Skeletal muscle tissue (tissue), 4 donors: Measurements from ENCODE around the gene TUB. TPM values are rescaled to one million over a fixed set of nuclear protein-coding genes. Genes with fewer than 3 reads are reported as not detected.

Experiments used
- H3K27ac ChIP-seq: one replicate; pipeline ENCODE4 v1.7.0; 2013; ENCODE audit warnings: mild to moderate bottlenecking, low read depth, low read length, inconsistent platforms
- H3K27me3 ChIP-seq, 3 donors: one replicate each; pipeline ENCODE4 v1.7.0; 2013; ENCODE audit warnings: low read length in 3 of 3; ENCODE audit not compliant: control insufficient read depth in 3 of 3, insufficient read depth in 3 of 3
- H3K36me3 ChIP-seq, 3 donors: one replicate each; pipeline ENCODE4 v1.7.0; 2013; ENCODE audit warnings: low read length in 3 of 3; ENCODE audit not compliant: control insufficient read depth in 3 of 3, insufficient read depth in 3 of 3
- H3K4me1 ChIP-seq, 3 donors: one replicate each; pipeline ENCODE4 v1.7.0; 2013; ENCODE audit warnings: low read length in 3 of 3, mild to moderate bottlenecking in 3 of 3; ENCODE audit not compliant: control insufficient read depth in 3 of 3, insufficient read depth in 3 of 3
- H3K4me3 ChIP-seq, 3 donors: one replicate each; pipeline ENCODE4 v1.7.0; 2013; ENCODE audit warnings: low read length in 3 of 3
- H3K9ac ChIP-seq, 3 donors: one replicate each; pipeline ENCODE4 v1.7.0; 2013; ENCODE audit warnings: low read length in 3 of 3, mild to moderate bottlenecking in 3 of 3, moderate library complexity in 2 of 3, low read depth in 1 of 3
- H3K9me3 ChIP-seq, 3 donors: one replicate each; pipeline ENCODE4 v1.7.0; 2013; ENCODE audit warnings: low read length in 3 of 3; ENCODE audit not compliant: control insufficient read depth in 3 of 3
- total RNA-seq: library from RNA; depleted of rRNA; stranded (reverse); fragments of >200 nt; gene quantifications from one replicate; pipeline ENCODE4 v1.2.3, GENCODE V29; 2014
- donor health status: Osteomylitis.

TUB gene
- total RNA-seq, 1 donor from 2014 or later = 8.9 TPM

- Histone ChIP-seq H3K9ac (no peak overlapping the region), H3K36me3 (no peaks in the 10 kb centered on the region), H3K4me1 (peaks cover 7 to 25% (median 15%) of the 10 kb centered on the region in 3 donors), H3K27me3 (peaks cover 4 to 19% (median 4%) of the 10 kb centered on the region in 3 donors), H3K4me3 (no peak overlapping the region), H3K27ac (no peak overlapping the region), H3K9me3 (no peaks in the 10 kb centered on the region)
Measured at GRCh38 chr11:8036002-8036802, 44.8 kb upstream of the TUB start.

- H3K4me1 ChIP-seq = peaks cover 7 to 25% (median 15%) of the 10 kb centered on the region in 3 donors
- no peaks in the 10 kb centered on the region for H3K9me3 ChIP-seq
- H3K9ac ChIP-seq = no peak overlapping the region
- no peak overlapping the region for H3K4me3 ChIP-seq
- H3K27ac ChIP-seq = no peak overlapping the region
- H3K27me3 ChIP-seq = peaks cover 0 to 12% (median 4%) of the 10 kb centered on the region in 3 donors
- H3K36me3 ChIP-seq = no peaks in the 10 kb centered on the region
Measured at GRCh38 chr11:8036986-8037385, 44.0 kb upstream of the TUB start.

GRCh38 chr11:8038393-8038792 lies 42.6 kb upstream of the TUB start:
- H3K36me3 ChIP-seq = no peaks in the 10 kb centered on the region
- H3K4me3 ChIP-seq = no peak overlapping the region
- no peaks in the 10 kb centered on the region for H3K9me3 ChIP-seq
- no peak overlapping the region for H3K9ac ChIP-seq
- no peak overlapping the region for H3K27ac ChIP-seq
- peaks cover 2 to 18% (median 9%) of the 10 kb centered on the region in 3 donors for H3K4me1 ChIP-seq
- no peaks in the 10 kb centered on the region for H3K27me3 ChIP-seq

- Histone ChIP-seq H3K9me3 (no peaks in the 10 kb centered on the region), H3K27me3 (no peaks in the 10 kb centered on the region), H3K4me3 (no peak overlapping the region), H3K4me1 (peaks cover 0 to 14% (median 5%) of the 10 kb centered on the region in 3 donors), H3K27ac (no peak overlapping the region), H3K9ac (no peak overlapping the region), H3K36me3 (no peaks in the 10 kb centered on the region)
Measured at GRCh38 chr11:8038811-8039529, 42.0 kb upstream of the TUB start.

GRCh38 chr11:8039530-8040260 lies 41.3 kb upstream of the TUB start:
- no peak overlapping the region for H3K9ac ChIP-seq
- no peaks in the 10 kb centered on the region for H3K27me3 ChIP-seq
- no peaks in the 10 kb centered on the region for H3K36me3 ChIP-seq
- no peak overlapping the region for H3K4me3 ChIP-seq
- H3K27ac ChIP-seq = no peak overlapping the region
- peaks cover 0 to 10% (median 5%) of the 10 kb centered on the region in 3 donors for H3K4me1 ChIP-seq
- no peaks in the 10 kb centered on the region for H3K9me3 ChIP-seq

GRCh38 chr11:8040261-8040920 lies 40.6 kb upstream of the TUB start:
- Histone ChIP-seq H3K9ac (no peak overlapping the region), H3K9me3 (no peaks in the 10 kb centered on the region), H3K4me3 (no peak overlapping the region), H3K27ac (no peak overlapping the region), H3K4me1 (peaks cover 0 to 5% (median 4%) of the 10 kb centered on the region in 3 donors), H3K27me3 (no peaks in the 10 kb centered on the region), H3K36me3 (no peaks in the 10 kb centered on the region)

- Histone ChIP-seq H3K36me3 (no peaks in the 10 kb centered on the region), H3K9me3 (no peaks in the 10 kb centered on the region), H3K4me1 (no peaks in the 10 kb centered on the region), H3K27ac (no peak overlapping the region), H3K27me3 (no peaks in the 10 kb centered on the region), H3K9ac (no peak overlapping the region), H3K4me3 (no peak overlapping the region)
Measured at GRCh38 chr11:8040921-8041285, 40.1 kb upstream of the TUB start.

- Histone ChIP-seq H3K9ac (no peak overlapping the region), H3K9me3 (no peaks in the 10 kb centered on the region), H3K4me3 (no peak overlapping the region), H3K27me3 (no peaks in the 10 kb centered on the region), H3K4me1 (no peaks in the 10 kb centered on the region), H3K27ac (no peak overlapping the region), H3K36me3 (no peaks in the 10 kb centered on the region)
Measured at GRCh38 chr11:8041576-8041975, 39.4 kb upstream of the TUB start.

GRCh38 chr11:8043756-8044155 lies 37.3 kb upstream of the TUB start:
- Histone ChIP-seq H3K4me3 (no peak overlapping the region), H3K4me1 (no peaks in the 10 kb centered on the region), H3K9me3 (no peaks in the 10 kb centered on the region)

More at GRCh38 chr11:8043756-8044155, 37.3 kb upstream of the TUB start:
- H3K9ac ChIP-seq = no peak overlapping the region
- no peaks in the 10 kb centered on the region for H3K36me3 ChIP-seq
- H3K27me3 ChIP-seq = no peaks in the 10 kb centered on the region
- no peak overlapping the region for H3K27ac ChIP-seq
